Progenitor cell of endocrine pancreas (in vitro differentiated cells): ENCODE measurements around the gene MEPCE. TPM values are rescaled to one million over a fixed set of nuclear protein-coding genes. Genes with fewer than 3 reads are reported as not detected.

Source experiments
- DNase-seq: peaks from one replicate; pipeline ENCODE4 v3.0.0; 2021; ENCODE audit warnings: low spot score; ENCODE audit not compliant: unreplicated experiment
- H3K27ac Mint-ChIP-seq: 2 replicates; pipeline ENCODE4 v1.8.0; 2021; ENCODE audit warnings: mild to moderate bottlenecking, moderate library complexity, mixed read lengths
- H3K27me3 Mint-ChIP-seq: 2 replicates; pipeline ENCODE4 v1.8.0; 2021; ENCODE audit warnings: mixed read lengths
- H3K36me3 Mint-ChIP-seq: 2 replicates; pipeline ENCODE4 v1.8.0; 2022; ENCODE audit warnings: mixed read lengths; ENCODE audit not compliant: insufficient read depth
- H3K4me1 Mint-ChIP-seq: 2 replicates; pipeline ENCODE4 v1.8.0; 2021; ENCODE audit warnings: low read depth, mixed read lengths
- H3K4me3 Mint-ChIP-seq: 2 replicates; pipeline ENCODE4 v1.8.0; 2021; ENCODE audit warnings: low read depth, mild to moderate bottlenecking, moderate library complexity, mixed read lengths
- H3K9me3 Mint-ChIP-seq: 2 replicates; pipeline ENCODE4 v1.8.0; 2021; ENCODE audit warnings: low read depth, mixed read lengths
- CTCF ChIP-seq: fragments of 200-600 bp; sonication (generic); IDR thresholded peaks from one replicate; pipeline ENCODE4 v1.5.0; 2021; ENCODE audit warnings: antibody characterized with exemption, mild to moderate bottlenecking; ENCODE audit not compliant: unreplicated experiment
- total RNA-seq: library from RNA; stranded (reverse); gene quantifications from 2 replicates; pipeline ENCODE4 v1.2.1, GENCODE V29; 2021

The MEPCE gene
- total RNA-seq, 1 donor from 2014 or later = 35.4 TPM

GRCh38 chr7:100386940-100387339 lies 42.7 kb upstream of the MEPCE start:
- H3K9me3 Mint-ChIP-seq = no peaks in the 10 kb centered on the region
- no peak overlapping the region for H3K27ac Mint-ChIP-seq
- no peak for DNase-seq
- no peak for TF ChIP-seq CTCF
- H3K4me3 Mint-ChIP-seq = no peak overlapping the region
- H3K36me3 Mint-ChIP-seq = no peaks in the 10 kb centered on the region
- H3K4me1 Mint-ChIP-seq = peaks cover 4% of the 10 kb centered on the region
- H3K27me3 Mint-ChIP-seq = peaks cover 37% of the 10 kb centered on the region

- Mint-ChIP-seq H3K4me1 (peaks cover 4% of the 10 kb centered on the region), H3K27ac (no peak overlapping the region), H3K27me3 (peaks cover 36% of the 10 kb centered on the region), H3K9me3 (no peaks in the 10 kb centered on the region), H3K4me3 (no peak overlapping the region), H3K36me3 (no peaks in the 10 kb centered on the region)
- TF ChIP-seq CTCF = no peak
- DNase-seq = no peak
Measured at GRCh38 chr7:100387695-100388094, 41.9 kb upstream of the MEPCE start.

GRCh38 chr7:100389437-100390088 lies 40.1 kb upstream of the MEPCE start:
- no peak for DNase-seq
- no peak overlapping the region for H3K27ac Mint-ChIP-seq
- H3K36me3 Mint-ChIP-seq = no peaks in the 10 kb centered on the region

GRCh38 chr7:100390286-100391009 lies 39.2 kb upstream of the MEPCE start:
- Mint-ChIP-seq H3K36me3 (no peaks in the 10 kb centered on the region), H3K27me3 (peaks cover 31% of the 10 kb centered on the region), H3K9me3 (no peaks in the 10 kb centered on the region), H3K4me3 (no peak overlapping the region), H3K27ac (peak overlapping the region; percentile 10), H3K4me1 (peaks cover 4% of the 10 kb centered on the region)
- no peak for TF ChIP-seq CTCF
- no peak for DNase-seq

More at GRCh38 chr7:100389437-100390088, 40.1 kb upstream of the MEPCE start:
- Mint-ChIP-seq H3K4me3 (no peak overlapping the region), H3K27me3 (peaks cover 32% of the 10 kb centered on the region), H3K9me3 (no peaks in the 10 kb centered on the region), H3K4me1 (peaks cover 4% of the 10 kb centered on the region)
- no peak for TF ChIP-seq CTCF

- no peaks in the 10 kb centered on the region for H3K9me3 Mint-ChIP-seq
- TF ChIP-seq CTCF = no peak
- DNase-seq = no peak
- no peak overlapping the region for H3K27ac Mint-ChIP-seq
- H3K27me3 Mint-ChIP-seq = peaks cover 39% of the 10 kb centered on the region
- no peaks in the 10 kb centered on the region for H3K36me3 Mint-ChIP-seq
- no peak overlapping the region for H3K4me3 Mint-ChIP-seq
- H3K4me1 Mint-ChIP-seq = peaks cover 6% of the 10 kb centered on the region
Measured at GRCh38 chr7:100393233-100393905, 36.3 kb upstream of the MEPCE start.
